Trophoblast cell (in vitro differentiated cells and primary cell): Measurements from ENCODE around the gene RTN4.

ENCODE experiments used
- DNase-seq, 2 donors: peaks; one replicate each; pipeline ENCODE4 v3.0.0-alpha.2; 2016
- H2AFZ ChIP-seq: 2 replicates; pipeline ENCODE4 v1.6.1; 2013; ENCODE audit warnings: low read length, moderate library complexity, mild to moderate bottlenecking; ENCODE audit not compliant: insufficient read depth, poor library complexity
- H2AK5ac ChIP-seq: 2 replicates; pipeline ENCODE4 v1.6.1; 2013; ENCODE audit warnings: mild to moderate bottlenecking, low read length
- H2BK120ac ChIP-seq: 2 replicates; pipeline ENCODE4 v1.6.1; 2013; ENCODE audit warnings: low read length, mild to moderate bottlenecking, moderate library complexity; ENCODE audit not compliant: insufficient read depth, poor library complexity
- H2BK12ac ChIP-seq: 2 replicates; pipeline ENCODE4 v1.6.1; 2013; ENCODE audit warnings: mild to moderate bottlenecking, low read length, moderate library complexity
- H2BK5ac ChIP-seq: 2 replicates; pipeline ENCODE4 v1.6.1; 2013; ENCODE audit warnings: low read length, low read depth, moderate library complexity, mild to moderate bottlenecking; ENCODE audit not compliant: poor library complexity
- H3K14ac ChIP-seq: 2 replicates; pipeline ENCODE4 v1.6.1; 2013; ENCODE audit warnings: mild to moderate bottlenecking, low read length
- H3K18ac ChIP-seq: 2 replicates; pipeline ENCODE4 v1.6.1; 2013; ENCODE audit warnings: mild to moderate bottlenecking, low read length
- H3K23ac ChIP-seq: 2 replicates; pipeline ENCODE4 v1.6.1; 2013; ENCODE audit warnings: low read length
- H3K27ac ChIP-seq: 2 replicates; pipeline ENCODE4 v1.5.1; 2013; ENCODE audit warnings: low read depth, mild to moderate bottlenecking, inconsistent platforms, low read length, moderate library complexity
- H3K27me3 ChIP-seq: 2 replicates; pipeline ENCODE4 v1.6.1; 2013; ENCODE audit warnings: inconsistent platforms, mild to moderate bottlenecking, low read length, moderate library complexity; ENCODE audit not compliant: insufficient read depth
- H3K36me3 ChIP-seq, 2 experiments: 1 replicate in 1 of 2; 2 replicates in 1 of 2; pipeline ENCODE4 v1.6.1; 2013; ENCODE audit warnings: low read length in 2 of 2, mild to moderate bottlenecking in 2 of 2, moderate library complexity in 1 of 2; ENCODE audit not compliant: insufficient read depth in 2 of 2, control insufficient read depth in 1 of 2
- H3K4ac ChIP-seq: 2 replicates; pipeline ENCODE4 v1.6.1; 2013; ENCODE audit warnings: low read depth, mild to moderate bottlenecking, low read length, moderate library complexity
- H3K4me1 ChIP-seq, 2 experiments: 1 replicate in 1 of 2; 2 replicates in 1 of 2; pipeline ENCODE4 v1.6.1; 2013; ENCODE audit warnings: low read length in 2 of 2, mild to moderate bottlenecking in 2 of 2, moderate library complexity in 1 of 2; ENCODE audit not compliant: insufficient read depth in 2 of 2, control insufficient read depth in 1 of 2
- H3K4me2 ChIP-seq: 2 replicates; pipeline ENCODE4 v1.6.1; 2013; ENCODE audit warnings: inconsistent platforms, mild to moderate bottlenecking, low read length, moderate library complexity
- H3K4me3 ChIP-seq: 2 replicates; pipeline ENCODE4 v1.5.1; 2013; ENCODE audit warnings: mild to moderate bottlenecking, low read depth, low read length, inconsistent platforms
- H3K79me1 ChIP-seq: one replicate; pipeline ENCODE4 v1.6.1; 2013; ENCODE audit warnings: low read length
- H3K79me2 ChIP-seq: 2 replicates; pipeline ENCODE4 v1.6.1; 2013; ENCODE audit warnings: low read length, mild to moderate bottlenecking; ENCODE audit not compliant: control insufficient read depth, insufficient read depth, poor library complexity
- H3K9ac ChIP-seq: 2 replicates; pipeline ENCODE4 v1.6.1; 2013; ENCODE audit warnings: mild to moderate bottlenecking, low read length
- H3K9me3 ChIP-seq: 2 replicates; pipeline ENCODE4 v1.6.1; 2013; ENCODE audit warnings: low read depth, mild to moderate bottlenecking, control low read depth, inconsistent platforms, low read length; ENCODE audit not compliant: insufficient read depth
- H4K12ac ChIP-seq: 2 replicates; pipeline ENCODE4 v1.6.1; 2013; ENCODE audit warnings: low read depth, mild to moderate bottlenecking, low read length, moderate library complexity
- H4K8ac ChIP-seq: 2 replicates; pipeline ENCODE4 v1.6.1; 2013; ENCODE audit warnings: low read depth, mild to moderate bottlenecking, low read length, moderate library complexity
- H4K91ac ChIP-seq: one replicate; pipeline ENCODE4 v1.6.1; 2013; ENCODE audit warnings: low read depth, mild to moderate bottlenecking, low read length, moderate library complexity
- WGBS: extraction: QIAGEN DNeasy Blood & Tissue Kit; methylation state at CpG from one replicate; pipeline ENCODE4 v1.1.7; 2013; ENCODE audit warnings: missing lambda C conversion rate; ENCODE audit not compliant: insufficient read length, insufficient coverage; ENCODE audit errors: extremely low coverage; 5-methylcytosine and 5-hydroxymethylcytosine counted together

Gene RTN4

GRCh38 chr2:54956111-54956627 lies 94.1 kb downstream of the RTN4 start:
- Histone ChIP-seq H3K27ac (no peak overlapping the region), H4K8ac (no peak overlapping the region), H2BK5ac (no peak overlapping the region), H2AK5ac (no peak overlapping the region), H2BK120ac (no peak overlapping the region), H3K79me2 (no peaks in the 10 kb centered on the region), H3K9me3 (no peaks in the 10 kb centered on the region), H4K91ac (no peak overlapping the region), H3K4me1 (no peaks in the 10 kb centered on the region), H3K36me3 (no peaks in the 10 kb centered on the region), H3K18ac (no peak overlapping the region), H3K14ac (no peak overlapping the region), H3K79me1 (no peaks in the 10 kb centered on the region), H3K9ac (no peak overlapping the region), H3K23ac (no peak overlapping the region), H2BK12ac (no peak overlapping the region), H3K27me3 (no peaks in the 10 kb centered on the region), H4K12ac (no peak overlapping the region), H2AFZ (no peak overlapping the region), H3K4me3 (no peak overlapping the region), H3K4me2 (no peak overlapping the region), H3K4ac (no peak overlapping the region)
- no CpG with 5 or more reads among the region's 2 CpGs for WGBS
- DNase-seq: no peak

GRCh38 chr2:54955358-54956110 lies 94.7 kb downstream of the RTN4 start:
- Histone ChIP-seq H3K4ac (no peak overlapping the region), H4K12ac (no peak overlapping the region), H3K79me2 (no peaks in the 10 kb centered on the region), H2BK120ac (no peak overlapping the region), H2AFZ (no peak overlapping the region), H3K4me2 (no peak overlapping the region), H3K79me1 (no peaks in the 10 kb centered on the region), H3K4me1 (no peaks in the 10 kb centered on the region), H2BK5ac (no peak overlapping the region), H4K91ac (no peak overlapping the region), H3K14ac (no peak overlapping the region), H4K8ac (no peak overlapping the region), H2BK12ac (no peak overlapping the region), H3K36me3 (no peaks in the 10 kb centered on the region), H3K27ac (no peak overlapping the region), H3K27me3 (no peaks in the 10 kb centered on the region), H3K9me3 (no peaks in the 10 kb centered on the region), H3K9ac (no peak overlapping the region), H3K4me3 (no peak overlapping the region), H3K23ac (no peak overlapping the region), H2AK5ac (no peak overlapping the region), H3K18ac (no peak overlapping the region)
- no peak for DNase-seq
- WGBS: no CpG with 5 or more reads among the region's 9 CpGs

GRCh38 chr2:54954705-54955357 lies 95.4 kb downstream of the RTN4 start:
- H2BK5ac ChIP-seq: no peak overlapping the region
- no peak overlapping the region for H2AFZ ChIP-seq
- H4K91ac ChIP-seq: no peak overlapping the region
- no peak overlapping the region for H4K12ac ChIP-seq
- no peak overlapping the region for H3K18ac ChIP-seq
- H2BK12ac ChIP-seq: no peak overlapping the region
- no peak overlapping the region for H4K8ac ChIP-seq
- H3K9me3 ChIP-seq: no peaks in the 10 kb centered on the region
- no peak overlapping the region for H3K14ac ChIP-seq
- H2BK120ac ChIP-seq: no peak overlapping the region
- WGBS: no CpG with 5 or more reads among the region's 3 CpGs
- H3K27me3 ChIP-seq: no peaks in the 10 kb centered on the region
- no peaks in the 10 kb centered on the region for H3K4me1 ChIP-seq
- H3K36me3 ChIP-seq: no peaks in the 10 kb centered on the region
- no peak overlapping the region for H3K4me3 ChIP-seq
- no peak for DNase-seq
- H3K79me1 ChIP-seq: no peaks in the 10 kb centered on the region
- H3K4me2 ChIP-seq: no peak overlapping the region
- H3K79me2 ChIP-seq: no peaks in the 10 kb centered on the region
- no peak overlapping the region for H3K4ac ChIP-seq
- H2AK5ac ChIP-seq: no peak overlapping the region
- no peak overlapping the region for H3K9ac ChIP-seq
- no peak overlapping the region for H3K27ac ChIP-seq
- H3K23ac ChIP-seq: no peak overlapping the region

GRCh38 chr2:54954158-54954557 lies 96.1 kb downstream of the RTN4 start:
- DNase-seq: no peak

More at GRCh38 chr2:54954158-54954557, 96.1 kb downstream of the RTN4 start:
- H3K79me1 ChIP-seq: no peaks in the 10 kb centered on the region
- no peak overlapping the region for H4K12ac ChIP-seq
- H2AK5ac ChIP-seq: no peak overlapping the region
- H3K79me2 ChIP-seq: no peaks in the 10 kb centered on the region
- no peak overlapping the region for H4K8ac ChIP-seq
- WGBS: no CpG with 5 or more reads among the region's 8 CpGs
- H3K4me2 ChIP-seq: no peak overlapping the region
- peak overlapping the region; percentile 16 for H3K9ac ChIP-seq
- H3K9me3 ChIP-seq: no peaks in the 10 kb centered on the region
- no peak overlapping the region for H2AFZ ChIP-seq
- H3K27me3 ChIP-seq: no peaks in the 10 kb centered on the region
- no peak overlapping the region for H2BK120ac ChIP-seq
- no peak overlapping the region for H3K23ac ChIP-seq
- no peak overlapping the region for H3K14ac ChIP-seq
- H3K4me3 ChIP-seq: no peak overlapping the region
- H3K4me1 ChIP-seq: no peaks in the 10 kb centered on the region
- no peak overlapping the region for H3K27ac ChIP-seq
- no peak overlapping the region for H2BK12ac ChIP-seq
- no peak overlapping the region for H2BK5ac ChIP-seq
- H3K36me3 ChIP-seq: no peaks in the 10 kb centered on the region
- H3K4ac ChIP-seq: no peak overlapping the region
- H4K91ac ChIP-seq: no peak overlapping the region
- no peak overlapping the region for H3K18ac ChIP-seq
